ENCODE measurements around the gene OR9I1. TPM values are rescaled to one million over a fixed set of nuclear protein-coding genes. Genes with fewer than 3 reads are reported as not detected.

Gene OR9I1
- total RNA-seq, 1 experiment from 2014 or later: not detected

DNA sequence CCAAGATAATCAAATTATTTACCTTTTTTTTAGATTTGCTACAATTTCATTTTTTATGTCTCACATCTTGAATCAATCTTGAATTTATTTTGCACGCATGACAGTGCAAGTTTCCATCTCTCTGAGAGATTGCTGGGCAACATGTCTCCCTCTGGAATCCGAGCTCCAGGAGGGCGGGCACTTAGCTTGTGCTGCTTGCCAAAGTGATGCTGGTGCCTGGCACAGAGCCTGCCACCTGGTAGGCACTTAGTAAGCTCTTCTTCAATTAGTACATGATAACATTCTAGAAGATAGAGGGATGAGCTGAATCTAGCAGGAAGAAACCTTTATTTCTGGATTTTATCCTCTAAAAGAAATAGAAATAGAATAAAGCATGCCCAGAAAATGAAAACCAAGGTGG is 27.5 kb upstream of the OR9I1 start:
- DNase-seq: no peak
- H3K27me3 Mint-ChIP-seq (ENCODE audit: unreplicated experiment): no peaks in the 10 kb centered on the region
- H3K27ac Mint-ChIP-seq (ENCODE audit: unreplicated experiment): no peak overlapping the region
- no peaks in the 10 kb centered on the region for H3K36me3 Mint-ChIP-seq (ENCODE audit: insufficient read depth, unreplicated experiment)
- intact Hi-C loops (cut with micrococcal nuclease; ENCODE audit: unreplicated experiment): no loop called here
- H3K4me1 Mint-ChIP-seq (ENCODE audit: low read depth, unreplicated experiment): peaks cover 9% of the 10 kb centered on the region
- BruUV-seq (replicated peaks): no TSS peak
- no peaks in the 10 kb centered on the region for H3K9me3 Mint-ChIP-seq (ENCODE audit: low read depth, unreplicated experiment)
- CTCF ChIA-PET: interaction anchor here (0.7 kb wide), 1 partner anchor 175 kb away, joined by 3 read pairs; no protein-coding TSS in a partner anchor
- TF ChIP-seq, protein P1, sequence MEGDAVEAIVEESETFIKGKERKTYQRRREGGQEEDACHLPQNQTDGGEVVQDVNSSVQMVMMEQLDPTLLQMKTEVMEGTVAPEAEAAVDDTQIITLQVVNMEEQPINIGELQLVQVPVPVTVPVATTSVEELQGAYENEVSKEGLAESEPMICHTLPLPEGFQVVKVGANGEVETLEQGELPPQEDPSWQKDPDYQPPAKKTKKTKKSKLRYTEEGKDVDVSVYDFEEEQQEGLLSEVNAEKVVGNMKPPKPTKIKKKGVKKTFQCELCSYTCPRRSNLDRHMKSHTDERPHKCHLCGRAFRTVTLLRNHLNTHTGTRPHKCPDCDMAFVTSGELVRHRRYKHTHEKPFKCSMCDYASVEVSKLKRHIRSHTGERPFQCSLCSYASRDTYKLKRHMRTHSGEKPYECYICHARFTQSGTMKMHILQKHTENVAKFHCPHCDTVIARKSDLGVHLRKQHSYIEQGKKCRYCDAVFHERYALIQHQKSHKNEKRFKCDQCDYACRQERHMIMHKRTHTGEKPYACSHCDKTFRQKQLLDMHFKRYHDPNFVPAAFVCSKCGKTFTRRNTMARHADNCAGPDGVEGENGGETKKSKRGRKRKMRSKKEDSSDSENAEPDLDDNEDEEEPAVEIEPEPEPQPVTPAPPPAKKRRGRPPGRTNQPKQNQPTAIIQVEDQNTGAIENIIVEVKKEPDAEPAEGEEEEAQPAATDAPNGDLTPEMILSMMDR (IDR thresholded peaks at IDR 0.05; ENCODE audit: unreplicated experiment): no peak
- no peak overlapping the region for H3K4me3 Mint-ChIP-seq (ENCODE audit: low read depth, unreplicated experiment)

GRCh38 chr11:58142761-58143160 is 17.4 kb upstream of the OR9I1 start:
- Mint-ChIP-seq H3K36me3 (ENCODE audit: insufficient read depth, unreplicated experiment) (no peaks in the 10 kb centered on the region), H3K27me3 (ENCODE audit: unreplicated experiment) (no peaks in the 10 kb centered on the region), H3K4me1 (ENCODE audit: low read depth, unreplicated experiment) (no peaks in the 10 kb centered on the region), H3K4me3 (ENCODE audit: low read depth, unreplicated experiment) (no peak overlapping the region), H3K9me3 (ENCODE audit: low read depth, unreplicated experiment) (peaks cover 3% of the 10 kb centered on the region), H3K27ac (ENCODE audit: unreplicated experiment) (no peak overlapping the region)
- intact Hi-C loops (cut with micrococcal nuclease; ENCODE audit: unreplicated experiment): no loop called here
- DNase-seq: no peak
- no TSS peak for BruUV-seq (replicated peaks)
- CTCF ChIA-PET: no interaction called here
- TF ChIP-seq, protein P1 (IDR thresholded peaks at IDR 0.05; ENCODE audit: unreplicated experiment): no peak

DNA sequence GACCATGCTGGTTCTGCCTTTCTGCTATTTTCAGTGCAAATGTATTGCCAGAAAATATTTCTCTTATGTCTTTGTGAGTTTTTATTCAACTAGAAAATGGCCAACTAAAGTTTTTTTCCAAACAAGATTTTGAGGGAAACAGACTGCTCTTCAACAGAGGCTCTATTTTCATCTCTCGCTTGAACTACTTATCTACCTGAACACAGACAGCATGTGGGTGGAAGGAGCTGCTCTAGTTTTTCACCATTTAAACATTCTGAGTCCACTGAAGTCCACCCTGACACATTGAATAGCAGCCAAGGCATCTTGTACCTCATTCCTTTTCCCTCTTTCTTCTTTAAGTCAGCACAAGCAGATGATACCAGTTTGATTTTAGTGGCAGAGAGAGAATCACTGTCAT is 9.8 kb upstream of the OR9I1 start:
- Mint-ChIP-seq H3K4me1 (ENCODE audit: low read depth, unreplicated experiment) (no peaks in the 10 kb centered on the region), H3K4me3 (ENCODE audit: low read depth, unreplicated experiment) (no peak overlapping the region), H3K27me3 (ENCODE audit: unreplicated experiment) (no peaks in the 10 kb centered on the region), H3K36me3 (ENCODE audit: insufficient read depth, unreplicated experiment) (no peaks in the 10 kb centered on the region), H3K9me3 (ENCODE audit: low read depth, unreplicated experiment) (no peaks in the 10 kb centered on the region), H3K27ac (ENCODE audit: unreplicated experiment) (no peak overlapping the region)
- CTCF ChIA-PET: no interaction called here
- DNase-seq: no peak
- no TSS peak for BruUV-seq (replicated peaks)
- TF ChIP-seq, protein P1 (IDR thresholded peaks at IDR 0.05; ENCODE audit: unreplicated experiment): no peak
- intact Hi-C loops (cut with micrococcal nuclease; ENCODE audit: unreplicated experiment): no loop called here

DNA sequence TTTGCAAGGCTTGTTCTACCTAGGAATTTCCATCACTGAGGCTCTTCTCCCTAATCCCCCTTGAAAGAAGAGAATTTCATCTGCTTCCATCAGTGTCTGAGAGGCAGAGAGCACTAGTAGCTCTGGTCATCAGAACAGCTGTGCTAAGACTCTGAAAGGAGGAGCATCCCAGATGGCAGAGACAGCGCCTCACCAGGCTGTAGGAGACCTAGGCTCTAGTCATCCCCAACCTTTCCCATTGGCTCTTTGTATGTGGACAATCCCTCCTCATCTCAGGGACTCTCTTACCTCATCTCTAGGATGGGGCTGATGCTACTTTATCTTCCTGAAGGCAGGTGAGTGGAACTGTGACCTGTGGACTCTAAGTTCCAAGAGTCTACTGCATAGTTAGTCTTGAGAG is 8.8 kb upstream of the OR9I1 start:
- no peak overlapping the region for H3K4me3 Mint-ChIP-seq (ENCODE audit: low read depth, unreplicated experiment)
- intact Hi-C loops (cut with micrococcal nuclease; ENCODE audit: unreplicated experiment): no loop called here
- H3K9me3 Mint-ChIP-seq (ENCODE audit: low read depth, unreplicated experiment): no peaks in the 10 kb centered on the region
- BruUV-seq (replicated peaks): no TSS peak
- no peaks in the 10 kb centered on the region for H3K4me1 Mint-ChIP-seq (ENCODE audit: low read depth, unreplicated experiment)
- DNase-seq: no peak
- CTCF ChIA-PET: no interaction called here
- H3K27ac Mint-ChIP-seq (ENCODE audit: unreplicated experiment): no peak overlapping the region
- TF ChIP-seq, protein P1 (IDR thresholded peaks at IDR 0.05; ENCODE audit: unreplicated experiment): no peak
- no peaks in the 10 kb centered on the region for H3K27me3 Mint-ChIP-seq (ENCODE audit: unreplicated experiment)
- no peaks in the 10 kb centered on the region for H3K36me3 Mint-ChIP-seq (ENCODE audit: insufficient read depth, unreplicated experiment)
